IMR-90 (cell line): Measurements from ENCODE around the gene ABHD12B. TPM values are rescaled to one million over a fixed set of nuclear protein-coding genes. Genes with fewer than 3 reads are reported as not detected.

Experiments
- ATAC-seq: fragments of 200-7000 bp; cut with Tn5 transposase; 2 replicates; pipeline ENCODE4 v1.9.1; 2020; ENCODE audit warnings: low read depth, mild to moderate bottlenecking, moderate library complexity
- BruUV-seq: library from RNA; stranded (reverse); fragments of 400-500 nt; replicated peaks from 2 replicates; lab custom pipeline; 2021; lab: Mats Ljungman, UMichigan
- CTCF ChIA-PET: fragments of 300-600 bp; formaldehyde crosslinking; extraction: SDS; loops from one replicate; lab custom pipeline; 2021; ENCODE audit warnings: antibody characterized with exemption; lab: Yijun Ruan, JAX
- POLR2A ChIA-PET: fragments of 300-600 bp; sonication (Branson Sonifier 250); formaldehyde crosslinking; loops from one replicate; lab custom pipeline; 2022; ENCODE audit warnings: antibody characterized with exemption; ENCODE audit not compliant: unreplicated experiment; lab: Charles Lee
- DNase-seq: peaks from one replicate; pipeline ENCODE4 v3.0.0; 2013
- H2AFZ ChIP-seq: replicated peaks from 2 replicates; pipeline ENCODE3; 2013; ENCODE audit warnings: low read length, mild to moderate bottlenecking; ENCODE audit not compliant: poor library complexity
- H2AK5ac ChIP-seq: 2 replicates; pipeline ENCODE4 v1.6.1; 2013; ENCODE audit warnings: low read depth, low read length, inconsistent platforms
- H2AK9ac ChIP-seq: replicated peaks from 2 replicates; pipeline ENCODE3; 2013; ENCODE audit warnings: mild to moderate bottlenecking, low read depth, low read length, moderate library complexity; ENCODE audit not compliant: poor library complexity
- H2BK120ac ChIP-seq: 2 replicates; pipeline ENCODE4 v1.6.1; 2013; ENCODE audit warnings: low read depth, low read length, inconsistent platforms
- H2BK15ac ChIP-seq: 3 replicates; pipeline ENCODE4 v1.6.1; 2013; ENCODE audit warnings: low read depth, low read length, inconsistent platforms
- H2BK20ac ChIP-seq: 2 replicates; pipeline ENCODE4 v1.6.1; 2013; ENCODE audit warnings: low read depth, mild to moderate bottlenecking, inconsistent platforms, low read length, moderate library complexity
- H2BK5ac ChIP-seq: 2 replicates; pipeline ENCODE4 v1.6.1; 2013; ENCODE audit warnings: mild to moderate bottlenecking, low read depth, low read length, inconsistent platforms; ENCODE audit not compliant: poor library complexity, severe bottlenecking
- H3K14ac ChIP-seq: replicated peaks from 2 replicates; pipeline ENCODE4 v1.6.1; 2013; ENCODE audit warnings: low read depth, low read length, inconsistent platforms
- H3K18ac ChIP-seq: 2 replicates; pipeline ENCODE4 v1.6.1; 2013; ENCODE audit warnings: low read depth, low read length, control low read depth
- H3K23ac ChIP-seq: 2 replicates; pipeline ENCODE4 v1.6.1; 2013; ENCODE audit warnings: low read depth, low read length, inconsistent platforms
- H3K27ac ChIP-seq: 2 replicates; pipeline ENCODE4 v1.5.1; 2013; ENCODE audit warnings: mild to moderate bottlenecking, control low read depth, low read length; ENCODE audit not compliant: insufficient read depth
- H3K27me3 ChIP-seq: 2 replicates; pipeline ENCODE4 v1.6.1; 2013; ENCODE audit warnings: low read length; ENCODE audit not compliant: control insufficient read depth, insufficient read depth
- H3K36me3 ChIP-seq: 2 replicates; pipeline ENCODE4 v1.6.1; 2013; ENCODE audit warnings: low read length, mixed read lengths; ENCODE audit not compliant: control insufficient read depth, insufficient read depth
- H3K4ac ChIP-seq: 2 replicates; pipeline ENCODE4 v1.6.1; 2013; ENCODE audit warnings: low read depth, low read length, inconsistent platforms
- H3K4me1 ChIP-seq: 2 replicates; pipeline ENCODE4 v1.6.1; 2013; ENCODE audit warnings: low read length, mixed read lengths; ENCODE audit not compliant: control insufficient read depth, insufficient read depth
- H3K4me2 ChIP-seq: 2 replicates; pipeline ENCODE4 v1.6.1; 2013; ENCODE audit warnings: low read depth, mild to moderate bottlenecking, control low read depth, low read length, moderate library complexity
- H3K4me3 ChIP-seq: 2 replicates; pipeline ENCODE4 v1.5.1; 2013; ENCODE audit warnings: low read depth, mild to moderate bottlenecking, control low read depth, low read length, moderate library complexity; ENCODE audit not compliant: insufficient read depth
- H3K56ac ChIP-seq: 2 replicates; pipeline ENCODE4 v1.6.1; 2013; ENCODE audit warnings: low read length, inconsistent platforms; ENCODE audit not compliant: insufficient read depth; ENCODE audit errors: extremely low read depth
- H3K79me1 ChIP-seq, 2 experiments: 2 replicates each; pipeline ENCODE4 v1.6.1; 2013; ENCODE audit warnings: low read length in 2 of 2, inconsistent platforms in 1 of 2, low read depth in 1 of 2
- H3K9ac ChIP-seq: 2 replicates; pipeline ENCODE4 v1.6.1; 2013; ENCODE audit warnings: low read depth, low read length, control low read depth
- H3K9me1 ChIP-seq: 2 replicates; pipeline ENCODE4 v1.6.1; 2013; ENCODE audit warnings: low read length, inconsistent platforms; ENCODE audit not compliant: insufficient read depth
- H3K9me3 ChIP-seq: 2 replicates; pipeline ENCODE4 v1.6.1; 2013; ENCODE audit warnings: low read length; ENCODE audit not compliant: control insufficient read depth, insufficient read depth
- H4K20me1 ChIP-seq: 2 replicates; pipeline ENCODE4 v1.6.1; 2013; ENCODE audit warnings: low read length, inconsistent platforms; ENCODE audit not compliant: insufficient read depth
- H4K5ac ChIP-seq: 2 replicates; pipeline ENCODE4 v1.6.1; 2013; ENCODE audit warnings: mild to moderate bottlenecking, low read depth, low read length, control low read depth
- H4K8ac ChIP-seq, 2 experiments: 2 replicates each; pipeline ENCODE4 v1.6.1; 2013; ENCODE audit warnings: low read depth in 2 of 2, low read length in 2 of 2, control low read depth in 1 of 2, inconsistent platforms in 1 of 2
- H4K91ac ChIP-seq: 2 replicates; pipeline ENCODE4 v1.6.1; 2013; ENCODE audit warnings: low read depth, low read length, inconsistent platforms; ENCODE audit not compliant: insufficient read depth
- BHLHE40 ChIP-seq: fragments of 150-350 bp; IDR thresholded peaks from 2 replicates; pipeline ENCODE4 v1.6.1; 2016; ENCODE audit warnings: mild to moderate bottlenecking, low read depth, low read length
- CEBPB ChIP-seq: IDR thresholded peaks from 2 replicates; pipeline ENCODE4 v1.6.1; 2012; ENCODE audit warnings: low read depth, low read length, improper control_type of control experiment
- CHD1 ChIP-seq: IDR thresholded peaks from 2 replicates; pipeline ENCODE4 v1.6.1; 2012; ENCODE audit warnings: low read depth, low read length, improper control_type of control experiment
- CTCF ChIP-seq: conservative IDR thresholded peaks from 2 replicates; pipeline ENCODE4 v1.5.1; 2012; ENCODE audit warnings: mild to moderate bottlenecking, low read depth, low read length, improper control_type of control experiment
- ELK1 ChIP-seq: fragments of 150-350 bp; IDR thresholded peaks from 2 replicates; pipeline ENCODE4 v1.6.1; 2016; ENCODE audit warnings: low read depth, mild to moderate bottlenecking, low read length, moderate library complexity, borderline replicate concordance
- FOS ChIP-seq: fragments of 150-350 bp; IDR thresholded peaks from 2 replicates; pipeline ENCODE4 v1.6.1; 2016; ENCODE audit warnings: low read depth, low read length
- MAFK ChIP-seq: IDR thresholded peaks from 2 replicates; pipeline ENCODE4 v1.6.1; 2012; ENCODE audit warnings: low read depth, low read length, improper control_type of control experiment
- RAD21 ChIP-seq: IDR thresholded peaks from 2 replicates; pipeline ENCODE4 v1.6.1; 2012; ENCODE audit warnings: low read length, improper control_type of control experiment
- RFX5 ChIP-seq: IDR thresholded peaks from 2 replicates; pipeline ENCODE4 v1.8.0; 2012; ENCODE audit warnings: low read depth, mild to moderate bottlenecking, low read length, moderate library complexity
- SMC3 ChIP-seq: fragments of 150-350 bp; IDR thresholded peaks from 2 replicates; pipeline ENCODE4 v1.6.1; 2016; ENCODE audit warnings: low read depth, mild to moderate bottlenecking, antibody characterized with exemption, low read length, moderate library complexity
- USF2 ChIP-seq: fragments of 150-350 bp; IDR thresholded peaks from 2 replicates; pipeline ENCODE4 v1.6.1; 2017; ENCODE audit warnings: mild to moderate bottlenecking, antibody characterized with exemption, low read length, low read depth
- WGBS, 2 experiments: methylation state at CpG; one replicate each; pipeline versions ENCODE4 v1.1.5 to v1.1.7; 2013; ENCODE audit warnings: missing lambda C conversion rate in 2 of 2; ENCODE audit not compliant: insufficient read length in 1 of 2; ENCODE audit errors: extremely low coverage in 2 of 2; 5-methylcytosine and 5-hydroxymethylcytosine counted together
- dilution Hi-C: fragments of 300-500 bp; cut with HindIII; formaldehyde crosslinking; loops from one replicate; pipeline ENCODE4 v1.14.3; 2018; ENCODE audit warnings: low sequenced_read_pairs; ENCODE audit not compliant: unreplicated experiment
- in situ Hi-C: fragments of 300-500 bp; cut with MboI; formaldehyde crosslinking; loops from 3 replicates; pipeline ENCODE4 v1.14.3; 2019; ENCODE audit warnings: low sequenced_read_pairs, inconsistent platforms, mixed read lengths
- intact Hi-C: fragments of 100-400 bp; cut with micrococcal nuclease; formaldehyde crosslinking; loops from 2 replicates; pipeline ENCODE4 v1.10.0; 2022
- polyA plus RNA-seq, 3 experiments: library from polyadenylated mRNA; depleted of rRNA; stranded (reverse); fragments of >200 nt; gene quantifications; 2 replicates each; pipeline ENCODE4 v1.2.3, GENCODE V29; 2012; ENCODE audit warnings: low replicate concordance in 1 of 3
- total RNA-seq: library from RNA; depleted of rRNA; stranded (reverse); fragments of >200 nt; gene quantifications from 2 replicates; pipeline ENCODE4 v1.2.3, GENCODE V29; 2012

ABHD12B gene
- total and polyA plus RNA-seq, 2 of the 4 experiments (the other 2 are of a cell fraction) = 0.18 TPM; not detected in 1

- ATAC-seq = no peak
These were observed 11.3 kb downstream of the ABHD12B start for GRCh38 chr14:50882932-50883826.

More at GRCh38 chr14:50882932-50883826, 11.3 kb downstream of the ABHD12B start:
- H3K56ac ChIP-seq = no peak overlapping the region
- peaks cover 2% of the 10 kb centered on the region; the same call in 1 of the 2 replicates for H3K4me1 ChIP-seq
- TF ChIP-seq SMC3 (no peak), CHD1 (no peak), CTCF (no peak), MAFK (no peak), FOS (no peak), CEBPB (no peak), USF2 (no peak), RFX5 (no peak), RAD21 (no peak), BHLHE40 (no peak), ELK1 (no peak)
- H3K79me1 ChIP-seq = no peaks in the 10 kb centered on the region
- H3K4ac ChIP-seq = no peak overlapping the region
- no CpG with 5 or more reads among the region's 8 CpGs for WGBS, 2 experiments
- DNase-seq = no peak
- H3K14ac ChIP-seq = no peak overlapping the region
- no peak overlapping the region for H4K5ac ChIP-seq
- H4K20me1 ChIP-seq = no peaks in the 10 kb centered on the region
- no peak overlapping the region for H3K4me3 ChIP-seq
- intact Hi-C loops (no loop called here), dilution Hi-C loops (no loop called here), in situ Hi-C loops (no loop called here)
- H3K27ac ChIP-seq = no peak overlapping the region
- H3K18ac ChIP-seq = no peak overlapping the region
- no peak overlapping the region for H2BK120ac ChIP-seq
- H3K27me3 ChIP-seq = peaks cover 2% of the 10 kb centered on the region; the same call in 1 of the 2 replicates
- H2AK9ac ChIP-seq = no peak overlapping the region
- H2BK20ac ChIP-seq = no peak overlapping the region
- H2AK5ac ChIP-seq = no peak overlapping the region
- no peak overlapping the region for H4K91ac ChIP-seq
- H3K9ac ChIP-seq = no peak overlapping the region
- ChIA-PET CTCF (interaction anchor here (1.3 kb wide), 1 partner anchor 26 kb away, joined by 3 read pairs; no protein-coding TSS in a partner anchor), POLR2A (no interaction called here)
- no peak overlapping the region for H3K23ac ChIP-seq
- no peak overlapping the region for H4K8ac ChIP-seq
- BruUV-seq = no TSS peak
- H2BK15ac ChIP-seq = no peak overlapping the region
- H2BK5ac ChIP-seq = no peak overlapping the region
- H3K4me2 ChIP-seq = no peak overlapping the region
- H3K9me1 ChIP-seq = 0 out of 2 replicates have a peak, but pooled peaks cover 2% of the 10 kb centered on the region
- peak overlapping the region; percentile 48 for H2AFZ ChIP-seq
- H3K9me3 ChIP-seq = no peaks in the 10 kb centered on the region
- H3K36me3 ChIP-seq = no peaks in the 10 kb centered on the region
